Measurements from ENCODE around the gene BCL10.

DNA sequence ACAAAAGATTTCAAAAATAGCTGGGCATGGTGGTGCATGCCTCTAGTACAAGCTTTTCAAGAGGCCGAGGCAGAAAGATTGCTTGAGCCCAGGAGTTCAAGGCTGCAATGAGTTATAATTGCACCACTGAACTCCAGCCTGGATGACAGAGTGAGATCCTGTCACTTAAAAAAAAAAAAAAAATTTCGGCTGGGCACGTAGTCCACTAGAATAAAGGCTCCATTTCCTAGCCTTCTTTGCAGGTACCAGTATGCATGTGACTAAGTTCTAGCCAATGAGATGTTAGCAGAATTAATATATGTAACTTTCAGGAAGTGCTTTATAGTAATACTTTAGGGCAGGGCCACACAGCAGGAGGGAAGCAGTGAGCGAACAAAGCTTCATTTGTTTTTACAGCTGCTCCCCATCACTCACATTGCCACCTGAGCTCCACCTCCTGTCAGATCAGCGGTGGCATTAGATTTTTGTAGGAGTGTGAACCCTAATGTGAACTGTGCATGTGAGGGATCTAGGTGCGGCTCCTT lies 46.8 kb downstream of the BCL10 start:
- TF ChIP-seq, protein P1, sequence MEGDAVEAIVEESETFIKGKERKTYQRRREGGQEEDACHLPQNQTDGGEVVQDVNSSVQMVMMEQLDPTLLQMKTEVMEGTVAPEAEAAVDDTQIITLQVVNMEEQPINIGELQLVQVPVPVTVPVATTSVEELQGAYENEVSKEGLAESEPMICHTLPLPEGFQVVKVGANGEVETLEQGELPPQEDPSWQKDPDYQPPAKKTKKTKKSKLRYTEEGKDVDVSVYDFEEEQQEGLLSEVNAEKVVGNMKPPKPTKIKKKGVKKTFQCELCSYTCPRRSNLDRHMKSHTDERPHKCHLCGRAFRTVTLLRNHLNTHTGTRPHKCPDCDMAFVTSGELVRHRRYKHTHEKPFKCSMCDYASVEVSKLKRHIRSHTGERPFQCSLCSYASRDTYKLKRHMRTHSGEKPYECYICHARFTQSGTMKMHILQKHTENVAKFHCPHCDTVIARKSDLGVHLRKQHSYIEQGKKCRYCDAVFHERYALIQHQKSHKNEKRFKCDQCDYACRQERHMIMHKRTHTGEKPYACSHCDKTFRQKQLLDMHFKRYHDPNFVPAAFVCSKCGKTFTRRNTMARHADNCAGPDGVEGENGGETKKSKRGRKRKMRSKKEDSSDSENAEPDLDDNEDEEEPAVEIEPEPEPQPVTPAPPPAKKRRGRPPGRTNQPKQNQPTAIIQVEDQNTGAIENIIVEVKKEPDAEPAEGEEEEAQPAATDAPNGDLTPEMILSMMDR (IDR thresholded peaks at IDR 0.05) = no peak
- no peak for TF ChIP-seq POLR2A (IDR thresholded peaks at IDR 0.05)
